H1 (cell line): ENCODE data around the gene NAV2. TPM values are rescaled to one million over a fixed set of nuclear protein-coding genes. Genes with fewer than 3 reads are reported as not detected.

Experiments
- ATF2 ChIP-seq: IDR thresholded peaks from 2 replicates; pipeline ENCODE4 v1.6.1; 2012; ENCODE audit warnings: low read length, inconsistent platforms
- HDAC6 ChIP-seq: IDR thresholded peaks from one replicate; pipeline ENCODE4 v1.7.1; 2012; ENCODE audit warnings: low read depth, mild to moderate bottlenecking, inconsistent platforms, low read length, moderate library complexity
- polyA plus RNA-seq, 7 experiments: library from polyadenylated mRNA; depleted of rRNA in 3 of 7; stranded (reverse) in 5 of 7; unstranded in 2 of 7; fragments of >200 nt in 5 of 7; fragments of 200-250 nt in 2 of 7; gene quantifications; 1 replicate in 5 of 7; 2 replicates in 1 of 7; 4 replicates in 1 of 7; pipeline versions ENCODE4 v1.2.1 to v1.2.3, GENCODE V29; 2011 to 2013; ENCODE audit warnings: missing spikeins in 2 of 7, mixed read lengths in 2 of 7
- total RNA-seq: library from RNA; stranded (reverse); fragmentation: NEBNext Ultra II Directional; extraction: Animal tissue kit (Norgen Biotek cat#: 25700); gene quantifications from 2 replicates; pipeline ENCODE4 v1.2.1, GENCODE V29; 2021

Gene NAV2
- total and polyA plus RNA-seq, 2 of the 8 experiments (the other 6 are each of a cell fraction or from before 2014, with no cell fraction given): 35.6 to 73.6 TPM

DNA sequence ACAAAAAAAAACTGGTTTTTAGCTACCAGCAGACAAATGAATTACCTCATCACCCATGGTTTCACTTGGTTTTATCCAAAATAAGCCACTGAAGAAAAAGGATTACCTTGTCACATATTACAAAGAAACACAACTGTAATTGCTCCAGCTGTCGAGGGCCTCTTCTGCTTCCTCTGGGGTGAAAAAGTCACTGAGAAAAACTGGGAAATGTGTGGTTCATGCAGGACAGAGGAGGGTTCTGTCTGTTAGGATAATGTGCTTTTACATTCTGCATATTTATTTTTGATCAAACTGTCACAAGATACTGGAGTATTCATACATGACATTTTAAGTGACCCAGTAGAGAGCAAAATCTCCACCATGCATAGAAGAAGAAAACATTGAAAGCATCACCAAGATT, 211.7 kb downstream of the NAV2 start (continued):
- no peak for TF ChIP-seq ATF2
- no peak for TF ChIP-seq HDAC6
- TF ChIP-seq, all 59 proteins: peak for 0
